ENCODE results near the gene MRPL54. TPM values are rescaled to one million over a fixed set of nuclear protein-coding genes. Genes with fewer than 3 reads are reported as not detected.

The MRPL54 gene
- total and polyA plus RNA-seq, 4 donors: 33.2 to 77.8 (median 43.1) TPM

GRCh38 chr19:3738477-3739220, 23.8 kb upstream of the MRPL54 start:
- DNase-seq (ENCODE audit: low read depth in 4 of 6, low spot score in 6 of 6): no peak
- Histone ChIP-seq H3K4me1 (ENCODE audit: control insufficient read depth, insufficient read depth, low read length) (no peaks in the 10 kb centered on the region), H3K27me3 (ENCODE audit: control insufficient read depth, insufficient read depth, low read length) (no peaks in the 10 kb centered on the region), H3K27ac (ENCODE audit: low read depth, low read length) (no peak overlapping the region), H3K36me3 (ENCODE audit: control insufficient read depth, insufficient read depth, low read length) (no peaks in the 10 kb centered on the region), H3K4me3 (ENCODE audit: low read depth, low read length) (no peak overlapping the region), H3K9me3 (ENCODE audit: control insufficient read depth, insufficient read depth, low read length) (no peaks in the 10 kb centered on the region)
- 86% methylated on average over 31 of the region's 32 CpGs for WGBS (ENCODE audit: insufficient coverage)

- DNase-seq (ENCODE audit: low read depth in 4 of 6, low spot score in 6 of 6): no peak
- Histone ChIP-seq H3K36me3 (ENCODE audit: control insufficient read depth, insufficient read depth, low read length) (no peaks in the 10 kb centered on the region), H3K9me3 (ENCODE audit: control insufficient read depth, insufficient read depth, low read length) (no peaks in the 10 kb centered on the region), H3K27ac (ENCODE audit: low read depth, low read length) (no peak overlapping the region), H3K27me3 (ENCODE audit: control insufficient read depth, insufficient read depth, low read length) (no peaks in the 10 kb centered on the region), H3K4me3 (ENCODE audit: low read depth, low read length) (no peak overlapping the region), H3K4me1 (ENCODE audit: control insufficient read depth, insufficient read depth, low read length) (no peaks in the 10 kb centered on the region)
- 88% methylated on average over 24 of the region's 24 CpGs for WGBS (ENCODE audit: insufficient coverage)
Observed at GRCh38 chr19:3740431-3740830, 22.1 kb upstream of the MRPL54 start.

GRCh38 chr19:3743486-3743885, 19.0 kb upstream of the MRPL54 start:
- 100% methylated on average over 2 of the region's 2 CpGs for WGBS (ENCODE audit: insufficient coverage)
- H3K27me3 ChIP-seq (ENCODE audit: control insufficient read depth, insufficient read depth, low read length): no peaks in the 10 kb centered on the region
- DNase-seq (ENCODE audit: low read depth in 4 of 6, low spot score in 6 of 6): peak in 1 of 6 donors; percentile 3
- peaks cover 3% of the 10 kb centered on the region for H3K36me3 ChIP-seq (ENCODE audit: control insufficient read depth, insufficient read depth, low read length)
- H3K4me1 ChIP-seq (ENCODE audit: control insufficient read depth, insufficient read depth, low read length): no peaks in the 10 kb centered on the region
- H3K4me3 ChIP-seq (ENCODE audit: low read depth, low read length): no peak overlapping the region
- H3K27ac ChIP-seq (ENCODE audit: low read depth, low read length): no peak overlapping the region
- H3K9me3 ChIP-seq (ENCODE audit: control insufficient read depth, insufficient read depth, low read length): no peaks in the 10 kb centered on the region

- Histone ChIP-seq H3K4me1 (ENCODE audit: control insufficient read depth, insufficient read depth, low read length) (no peaks in the 10 kb centered on the region), H3K36me3 (ENCODE audit: control insufficient read depth, insufficient read depth, low read length) (peaks cover 15% of the 10 kb centered on the region), H3K27ac (ENCODE audit: low read depth, low read length) (no peak overlapping the region), H3K4me3 (ENCODE audit: low read depth, low read length) (no peak overlapping the region), H3K9me3 (ENCODE audit: control insufficient read depth, insufficient read depth, low read length) (no peaks in the 10 kb centered on the region), H3K27me3 (ENCODE audit: control insufficient read depth, insufficient read depth, low read length) (no peaks in the 10 kb centered on the region)
- DNase-seq (ENCODE audit: low read depth in 4 of 6, low spot score in 6 of 6): no peak
- 65% methylated on average over 6 of the region's 8 CpGs for WGBS (ENCODE audit: insufficient coverage)
Observed at GRCh38 chr19:3745363-3746045, 17.0 kb upstream of the MRPL54 start.

- Histone ChIP-seq H3K4me3 (ENCODE audit: low read depth, low read length) (no peak overlapping the region), H3K9me3 (ENCODE audit: control insufficient read depth, insufficient read depth, low read length) (no peaks in the 10 kb centered on the region), H3K27me3 (ENCODE audit: control insufficient read depth, insufficient read depth, low read length) (no peaks in the 10 kb centered on the region), H3K27ac (ENCODE audit: low read depth, low read length) (no peak overlapping the region), H3K36me3 (ENCODE audit: control insufficient read depth, insufficient read depth, low read length) (peaks cover 25% of the 10 kb centered on the region), H3K4me1 (ENCODE audit: control insufficient read depth, insufficient read depth, low read length) (no peaks in the 10 kb centered on the region)
- 85% methylated on average over 22 of the region's 31 CpGs for WGBS (ENCODE audit: insufficient coverage)
- no peak for DNase-seq (ENCODE audit: low read depth in 4 of 6, low spot score in 6 of 6)
Observed at GRCh38 chr19:3746371-3747056, 16.0 kb upstream of the MRPL54 start.

GRCh38 chr19:3748965-3749364, 13.5 kb upstream of the MRPL54 start:
- H3K36me3 ChIP-seq (ENCODE audit: control insufficient read depth, insufficient read depth, low read length): peaks cover 50% of the 10 kb centered on the region
- H3K27me3 ChIP-seq (ENCODE audit: control insufficient read depth, insufficient read depth, low read length): no peaks in the 10 kb centered on the region
- H3K27ac ChIP-seq (ENCODE audit: low read depth, low read length): no peak overlapping the region
- 100% methylated on average over 1 of the region's 8 CpGs for WGBS (ENCODE audit: insufficient coverage)
- no peak overlapping the region for H3K4me3 ChIP-seq (ENCODE audit: low read depth, low read length)
- no peaks in the 10 kb centered on the region for H3K4me1 ChIP-seq (ENCODE audit: control insufficient read depth, insufficient read depth, low read length)
- no peaks in the 10 kb centered on the region for H3K9me3 ChIP-seq (ENCODE audit: control insufficient read depth, insufficient read depth, low read length)
- no peak for DNase-seq (ENCODE audit: low read depth in 4 of 6, low spot score in 6 of 6)

GRCh38 chr19:3750211-3750610, 12.3 kb upstream of the MRPL54 start:
- Histone ChIP-seq H3K36me3 (ENCODE audit: control insufficient read depth, insufficient read depth, low read length) (peaks cover 58% of the 10 kb centered on the region), H3K4me3 (ENCODE audit: low read depth, low read length) (no peak overlapping the region), H3K9me3 (ENCODE audit: control insufficient read depth, insufficient read depth, low read length) (no peaks in the 10 kb centered on the region), H3K4me1 (ENCODE audit: control insufficient read depth, insufficient read depth, low read length) (no peaks in the 10 kb centered on the region), H3K27ac (ENCODE audit: low read depth, low read length) (no peak overlapping the region), H3K27me3 (ENCODE audit: control insufficient read depth, insufficient read depth, low read length) (no peaks in the 10 kb centered on the region)
- 100% methylated on average over 2 of the region's 2 CpGs for WGBS (ENCODE audit: insufficient coverage)
- no peak for DNase-seq (ENCODE audit: low read depth in 4 of 6, low spot score in 6 of 6)

- Histone ChIP-seq H3K36me3 (ENCODE audit: control insufficient read depth, insufficient read depth, low read length) (peaks cover 58% of the 10 kb centered on the region), H3K27ac (ENCODE audit: low read depth, low read length) (no peak overlapping the region), H3K27me3 (ENCODE audit: control insufficient read depth, insufficient read depth, low read length) (no peaks in the 10 kb centered on the region), H3K9me3 (ENCODE audit: control insufficient read depth, insufficient read depth, low read length) (no peaks in the 10 kb centered on the region), H3K4me1 (ENCODE audit: control insufficient read depth, insufficient read depth, low read length) (no peaks in the 10 kb centered on the region), H3K4me3 (ENCODE audit: low read depth, low read length) (no peak overlapping the region)
- DNase-seq (ENCODE audit: low read depth in 4 of 6, low spot score in 6 of 6): no peak
- WGBS (ENCODE audit: insufficient coverage): 91% methylated on average over 26 of the region's 30 CpGs
Observed at GRCh38 chr19:3751236-3751635, 11.2 kb upstream of the MRPL54 start.

- no peak for DNase-seq (ENCODE audit: low read depth in 4 of 6, low spot score in 6 of 6)
- Histone ChIP-seq H3K9me3 (ENCODE audit: control insufficient read depth, insufficient read depth, low read length) (no peaks in the 10 kb centered on the region), H3K4me1 (ENCODE audit: control insufficient read depth, insufficient read depth, low read length) (no peaks in the 10 kb centered on the region), H3K27me3 (ENCODE audit: control insufficient read depth, insufficient read depth, low read length) (no peaks in the 10 kb centered on the region), H3K4me3 (ENCODE audit: low read depth, low read length) (no peak overlapping the region), H3K27ac (ENCODE audit: low read depth, low read length) (no peak overlapping the region), H3K36me3 (ENCODE audit: control insufficient read depth, insufficient read depth, low read length) (peaks cover 64% of the 10 kb centered on the region)
- 84% methylated on average over 24 of the region's 25 CpGs for WGBS (ENCODE audit: insufficient coverage)
Observed at GRCh38 chr19:3752492-3752891, 10.0 kb upstream of the MRPL54 start.
